Measurements from ENCODE around the gene PIAS1.
A peak's percentile ranks its signal among the peaks of the same experiment; 100 is the strongest.
"Not testable (repeated sequence)": the region's sequence is repeated elsewhere in the genome, so short reads cannot be mapped to it uniquely, and the experiment has no call there.

Gene PIAS1

GRCh38 chr15:68053701-68054627, at the start of gene PIAS1:
TSS of gene PIAS1 (plus strand) at chr15:68054315. CDS start at chr15:68054327, 12 bp downstream.
- DNase-seq, result peak; percentile 26 to 97 (median 90)

- not testable (repeated sequence) for DNase-seq
Observed at GRCh38 chr15:68007642-68008041, 46.5 kb upstream of the PIAS1 start.

DNA sequence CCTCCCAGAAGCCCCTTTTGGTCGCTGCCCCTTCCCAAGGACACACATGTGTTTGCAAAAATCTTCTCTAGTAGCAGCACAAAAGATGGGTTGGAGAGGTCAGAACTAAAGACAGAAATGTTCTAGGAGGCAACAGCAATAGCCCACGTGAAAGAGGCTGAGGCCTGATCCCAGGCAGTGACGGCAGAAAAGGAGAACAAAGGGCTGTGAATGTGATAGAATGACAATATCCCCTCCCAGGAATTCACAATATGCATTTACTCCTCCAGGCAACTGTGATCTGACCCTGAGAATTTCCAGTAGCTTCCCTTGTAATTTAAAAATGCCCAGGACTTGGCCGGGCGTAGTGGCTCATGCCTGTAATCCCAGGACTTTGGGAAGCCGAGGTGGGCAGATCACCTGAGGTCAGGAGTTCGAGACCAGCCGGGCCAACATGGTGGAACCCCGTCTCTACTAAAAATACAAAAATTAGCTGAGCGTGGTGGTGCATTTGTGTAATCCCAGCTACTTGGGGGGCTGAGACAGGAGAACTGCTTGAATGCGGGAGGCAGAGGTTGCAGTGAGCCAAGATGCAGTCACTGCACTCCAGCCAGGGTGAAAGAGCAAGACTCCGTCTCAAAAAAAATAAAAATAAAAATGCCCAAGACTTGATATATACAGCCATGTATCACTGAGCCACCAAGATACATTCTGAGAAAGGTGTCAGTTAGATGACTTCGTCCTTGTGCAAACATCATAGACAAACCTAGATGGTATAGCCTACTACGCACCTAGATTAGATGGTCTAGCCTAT, 43.6 kb upstream of the PIAS1 start:
- DNase-seq, result no peak

- no peak for DNase-seq
Observed at GRCh38 chr15:68012911-68013310, 41.2 kb upstream of the PIAS1 start.

GRCh38 chr15:68014219-68014618, 39.9 kb upstream of the PIAS1 start:
- no peak for DNase-seq

DNA sequence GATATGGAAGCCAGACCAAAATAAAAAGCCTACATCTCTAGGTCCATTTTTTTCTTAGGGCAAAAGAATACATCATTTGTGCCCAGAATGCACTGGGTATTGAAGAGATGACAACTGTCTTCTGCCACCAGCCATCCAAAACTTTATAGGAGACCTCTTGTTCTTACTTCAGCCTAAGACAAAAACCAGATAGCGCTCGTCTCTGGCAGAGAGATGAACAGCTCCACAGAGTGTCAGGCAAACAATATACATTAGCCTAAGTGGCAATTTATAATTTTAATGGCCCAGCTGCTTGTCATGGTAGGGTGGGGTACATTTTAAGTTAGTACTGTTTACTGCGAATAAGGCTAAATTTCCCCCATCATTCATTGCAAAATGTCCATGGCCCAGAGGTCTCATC, 38.9 kb upstream of the PIAS1 start:
- no peak for DNase-seq

DNA sequence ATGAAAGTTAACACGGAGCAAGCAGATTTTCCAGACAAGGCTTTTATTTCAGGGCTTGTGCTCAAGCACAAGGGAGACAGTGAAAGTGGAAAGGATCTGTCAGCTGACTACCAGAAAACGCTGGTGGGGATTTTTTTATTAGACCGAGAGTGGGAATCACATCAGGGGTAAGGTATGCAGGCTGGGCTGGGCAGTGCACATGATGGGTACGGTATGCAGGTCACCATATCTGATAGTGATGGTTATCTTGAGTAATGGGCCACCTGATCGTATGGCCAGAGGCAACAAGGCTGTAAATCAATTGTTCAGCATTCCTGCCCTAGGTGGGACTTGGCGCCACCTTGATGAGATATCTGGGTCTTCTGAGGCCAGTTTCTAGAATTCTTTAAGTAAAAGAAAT, 36.9 kb upstream of the PIAS1 start:
- DNase-seq, result no peak

DNA sequence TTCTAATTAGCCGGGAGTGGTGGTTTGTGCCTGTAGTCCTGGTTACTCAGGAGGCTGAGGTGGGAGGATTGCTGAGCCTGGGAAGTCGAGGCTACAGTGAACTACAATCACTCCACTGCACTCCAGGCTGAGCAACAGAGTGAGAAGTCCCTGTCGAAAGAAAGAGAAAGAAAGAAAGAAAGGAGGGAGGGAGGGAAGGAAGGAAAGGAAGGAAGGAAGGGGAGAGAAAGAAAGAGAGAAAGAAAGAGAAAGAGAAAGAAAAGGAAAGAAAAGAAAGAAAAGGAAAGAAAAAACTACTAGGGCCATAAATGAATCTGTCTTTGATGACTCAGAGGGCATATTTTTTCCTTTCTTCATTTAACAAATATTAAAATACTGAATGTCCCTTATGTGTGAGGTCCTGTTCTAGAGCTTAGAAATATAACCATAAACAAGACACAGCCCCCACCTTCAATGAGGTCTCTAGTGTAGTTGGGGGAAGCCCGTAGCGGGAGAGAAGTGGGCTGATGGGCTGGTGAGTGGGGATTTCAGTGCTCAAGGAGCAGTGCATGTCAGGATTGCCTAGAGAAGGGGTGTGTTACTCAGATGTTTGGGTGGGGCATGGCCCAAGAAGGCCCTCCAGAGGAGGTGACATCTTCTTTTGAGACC, 35.2 kb upstream of the PIAS1 start:
- no peak for DNase-seq

- no peak for DNase-seq
Observed at GRCh38 chr15:68019814-68020525, 34.1 kb upstream of the PIAS1 start.

GRCh38 chr15:68020685-68021084, 33.4 kb upstream of the PIAS1 start:
- DNase-seq, result no peak

DNA sequence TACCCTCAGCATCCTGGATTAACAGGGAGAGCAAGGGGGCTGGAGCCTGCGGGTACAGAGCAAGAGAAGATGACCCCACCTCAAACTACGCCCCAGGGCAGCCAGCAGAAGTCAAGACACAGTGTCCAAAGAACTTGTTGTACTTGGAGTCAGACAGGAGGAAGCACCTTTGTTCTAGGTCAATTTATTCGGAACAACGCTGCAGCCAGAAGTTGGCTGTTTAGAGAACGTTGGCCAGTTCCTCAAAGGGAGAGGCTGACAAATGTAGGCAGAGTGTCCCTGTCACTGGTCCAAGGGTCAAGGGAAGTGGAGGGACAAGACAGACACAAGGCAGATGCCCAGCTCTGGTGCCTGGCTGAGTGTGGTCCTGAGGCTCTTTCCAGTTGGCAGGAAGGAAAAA, 32.1 kb upstream of the PIAS1 start:
- peak in 2 of 56 donors; percentile 9 to 22 for DNase-seq

DNA sequence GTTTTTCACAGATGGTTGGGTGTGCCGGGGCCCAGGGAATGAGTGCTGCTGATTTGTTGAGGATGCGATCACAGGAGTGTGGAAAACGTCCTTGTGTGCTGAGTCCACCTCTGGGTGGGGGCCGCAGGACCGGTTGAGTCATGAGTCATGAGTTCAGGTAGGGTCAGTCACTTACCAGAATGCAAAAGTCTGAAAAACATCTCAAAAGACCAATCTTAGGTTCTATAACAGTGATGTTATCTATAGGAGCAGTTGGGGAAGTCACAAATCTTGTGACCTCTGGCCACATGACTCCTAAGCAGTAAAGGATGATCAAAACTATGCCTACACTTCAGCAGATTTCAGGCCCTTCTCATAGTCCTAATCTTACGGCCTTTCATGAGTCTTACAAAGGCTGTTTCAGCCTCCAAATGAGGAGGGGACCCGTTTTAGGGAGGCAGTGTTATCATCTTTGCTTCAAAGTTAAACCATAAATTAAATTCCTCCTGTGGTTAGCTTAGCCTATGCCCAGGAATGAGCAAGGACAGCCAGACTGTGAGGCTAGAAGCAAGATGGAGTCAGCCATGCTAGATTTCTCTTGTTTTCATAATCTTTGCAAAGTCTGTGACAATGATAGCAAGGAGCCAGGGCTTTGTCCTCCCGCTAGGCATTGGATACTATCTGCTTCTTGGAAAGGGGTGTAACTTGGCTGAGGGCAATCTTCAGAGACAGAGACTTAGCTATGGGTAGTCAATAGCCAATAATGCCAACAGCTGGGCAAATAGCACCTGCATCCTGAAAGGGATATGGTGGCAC, 30.6 kb upstream of the PIAS1 start:
- no peak for DNase-seq

DNA sequence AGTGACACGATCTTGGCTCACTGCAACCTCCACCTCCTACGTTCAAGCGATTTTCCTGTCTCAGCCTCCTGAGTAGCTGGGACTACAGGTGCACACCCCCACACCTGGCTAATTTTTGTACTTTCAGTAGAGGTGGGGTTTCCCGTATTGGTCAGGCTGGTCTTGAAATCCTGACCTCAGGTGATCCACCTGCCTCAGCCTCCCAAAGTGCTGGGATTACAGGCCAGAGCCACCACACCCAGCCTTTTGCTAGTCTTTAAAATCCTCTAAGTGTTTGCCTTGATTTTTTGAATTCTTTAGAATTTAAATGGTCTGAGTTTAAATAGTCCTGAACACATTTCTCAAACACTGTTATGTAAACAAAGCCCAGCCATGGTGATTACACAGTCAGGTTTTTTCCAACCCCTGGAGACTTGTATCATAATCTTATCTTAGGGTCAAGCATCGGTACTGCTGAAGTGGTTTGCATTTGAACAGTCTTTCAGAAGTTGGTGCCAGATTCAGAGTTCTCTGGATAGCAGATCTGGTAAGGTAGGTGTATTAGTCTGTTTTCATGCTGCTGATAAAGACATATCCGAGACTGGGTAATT, 28.2 kb upstream of the PIAS1 start:
- DNase-seq, result no peak

- DNase-seq, result no peak
Observed at GRCh38 chr15:68027388-68027787, 26.7 kb upstream of the PIAS1 start.

DNA sequence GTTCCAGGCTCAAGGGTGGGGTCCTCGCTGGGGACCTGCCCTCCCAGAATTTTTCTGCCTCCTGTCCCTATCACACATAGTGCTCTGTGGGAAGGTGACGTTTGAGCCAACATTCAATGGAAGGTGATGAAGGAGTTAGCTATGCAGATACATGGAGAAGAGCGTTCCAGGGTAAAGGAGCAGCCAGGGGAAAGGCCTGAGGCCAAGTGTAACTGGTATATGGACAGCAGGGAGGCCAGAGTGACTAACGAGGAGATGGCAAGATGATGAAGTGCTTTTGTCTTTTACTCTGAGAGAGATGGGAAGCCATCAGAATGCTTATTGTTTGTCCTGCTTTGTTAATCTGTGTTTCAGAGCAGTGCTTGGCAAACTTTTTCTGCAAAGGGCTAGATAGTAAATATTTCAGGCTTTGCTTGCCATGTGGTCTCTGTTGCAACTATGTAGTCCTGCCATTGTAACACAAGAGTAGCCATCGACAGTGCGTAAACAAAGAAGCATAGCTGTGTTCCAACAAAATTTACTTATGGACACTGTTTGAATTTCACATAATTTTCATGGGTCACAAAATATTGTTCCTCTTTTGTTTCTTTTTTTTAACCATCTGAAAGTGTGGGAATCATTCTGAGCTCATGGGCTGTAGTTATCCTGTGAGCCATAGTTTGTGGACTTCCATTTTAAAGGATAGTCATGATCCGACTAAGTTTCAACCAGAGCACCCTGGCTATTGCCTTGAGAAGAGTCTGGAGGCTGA, 25.8 kb upstream of the PIAS1 start:
- no peak for DNase-seq

DNA sequence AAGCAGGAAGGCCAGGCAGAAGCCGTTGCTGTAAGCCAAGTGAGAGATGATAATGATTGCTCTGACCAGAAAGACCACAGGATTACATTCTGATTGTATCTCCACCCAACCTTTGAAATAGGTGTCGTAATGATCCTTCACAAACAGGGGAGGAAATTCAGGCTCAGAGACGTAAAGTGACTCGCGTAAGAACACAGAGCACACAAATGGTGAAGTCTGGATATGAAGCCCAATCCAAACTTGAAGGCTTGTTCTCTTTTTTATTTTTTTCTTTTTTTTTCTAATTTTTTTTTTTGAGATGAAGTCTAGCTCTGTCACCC, 25.3 kb upstream of the PIAS1 start:
- DNase-seq, result no peak

GRCh38 chr15:68029959-68030358, 24.2 kb upstream of the PIAS1 start:
- DNase-seq, result no peak

GRCh38 chr15:68031404-68031803, 22.7 kb upstream of the PIAS1 start:
- peak in 1 of 56 donors; percentile 10 for DNase-seq

DNA sequence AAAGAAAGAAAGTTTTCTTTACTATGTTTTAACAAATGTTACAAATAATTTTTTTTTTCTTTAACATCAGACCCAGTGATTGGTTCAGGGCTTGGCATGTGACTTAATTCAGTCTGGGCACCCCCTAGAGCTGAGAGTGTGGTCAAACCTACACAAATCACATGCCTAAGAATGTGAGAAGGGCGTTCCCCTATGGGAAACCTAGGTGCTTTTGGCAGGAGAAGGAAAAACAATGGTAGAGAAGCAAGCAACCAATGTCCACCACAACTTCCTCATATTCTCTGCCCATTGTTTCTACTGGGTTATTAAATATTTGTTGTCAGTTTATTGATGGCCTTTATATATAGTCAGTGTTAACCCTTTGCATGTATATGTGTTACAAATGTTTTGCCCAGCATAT, 21.4 kb upstream of the PIAS1 start:
- DNase-seq, result no peak
